Measurements from ENCODE around the gene AKNAD1.
"Not testable (repeated sequence)": the region's sequence is repeated elsewhere in the genome, so short reads cannot be mapped to it uniquely, and the experiment has no call there.

Gene AKNAD1

GRCh38 chr1:108856994-108857393, at the start of gene AKNAD1:
AKNAD1 (minus strand) TSS chr1:108857094; CDS start chr1:108852664, 4,430 bp downstream.
- H3K4me3 ChIP-seq (ENCODE audit: low read length) = no peak within 1 kb of the TSS
- H3K9me3 ChIP-seq (ENCODE audit: control insufficient read depth, low read length) = no peaks in the 10 kb centered on the region
- no peaks in the 10 kb centered on the region for H3K36me3 ChIP-seq (ENCODE audit: control insufficient read depth, insufficient read depth, low read length, severe bottlenecking)
- H3K27me3 ChIP-seq (replicated peaks; ENCODE audit: control insufficient read depth, insufficient read depth, low read length) = no peaks in the 10 kb centered on the region
- H3K9ac ChIP-seq (ENCODE audit: low read length) = no peak within 1 kb of the TSS
- H3K4me1 ChIP-seq (ENCODE audit: control insufficient read depth, insufficient read depth, low read length) = peaks cover 9% of the 10 kb centered on the region
- DNase-seq (ENCODE audit: low read depth) = no peak

GRCh38 chr1:108901106-108901505, 44.2 kb upstream of the AKNAD1 start:
- H3K4me3 ChIP-seq (ENCODE audit: low read length) = no peak overlapping the region
- DNase-seq (ENCODE audit: low read depth) = no peak
- no peaks in the 10 kb centered on the region for H3K27me3 ChIP-seq (replicated peaks; ENCODE audit: control insufficient read depth, insufficient read depth, low read length)
- no peaks in the 10 kb centered on the region for H3K36me3 ChIP-seq (ENCODE audit: control insufficient read depth, insufficient read depth, low read length, severe bottlenecking)
- H3K9ac ChIP-seq (ENCODE audit: low read length) = no peak overlapping the region
- no peaks in the 10 kb centered on the region for H3K9me3 ChIP-seq (ENCODE audit: control insufficient read depth, low read length)
- H3K4me1 ChIP-seq (ENCODE audit: control insufficient read depth, insufficient read depth, low read length) = no peaks in the 10 kb centered on the region

- Histone ChIP-seq H3K4me3 (ENCODE audit: low read length) (no peak overlapping the region), H3K4me1 (ENCODE audit: control insufficient read depth, insufficient read depth, low read length) (peaks cover 3% of the 10 kb centered on the region), H3K36me3 (ENCODE audit: control insufficient read depth, insufficient read depth, low read length, severe bottlenecking) (no peaks in the 10 kb centered on the region), H3K27me3 (replicated peaks; ENCODE audit: control insufficient read depth, insufficient read depth, low read length) (no peaks in the 10 kb centered on the region), H3K9ac (ENCODE audit: low read length) (peak overlapping the region; percentile 51), H3K9me3 (ENCODE audit: control insufficient read depth, low read length) (no peaks in the 10 kb centered on the region)
- peak; percentile 88 for DNase-seq (ENCODE audit: low read depth)
Observed at GRCh38 chr1:108897865-108898720, 41.2 kb upstream of the AKNAD1 start.

- Histone ChIP-seq H3K27me3 (replicated peaks; ENCODE audit: control insufficient read depth, insufficient read depth, low read length) (no peaks in the 10 kb centered on the region), H3K9ac (ENCODE audit: low read length) (no peak overlapping the region), H3K4me3 (ENCODE audit: low read length) (no peak overlapping the region), H3K9me3 (ENCODE audit: control insufficient read depth, low read length) (no peaks in the 10 kb centered on the region), H3K36me3 (ENCODE audit: control insufficient read depth, insufficient read depth, low read length, severe bottlenecking) (no peaks in the 10 kb centered on the region), H3K4me1 (ENCODE audit: control insufficient read depth, insufficient read depth, low read length) (peaks cover 8% of the 10 kb centered on the region)
- peak; percentile 66 for DNase-seq (ENCODE audit: low read depth)
Observed at GRCh38 chr1:108896146-108897145, 39.6 kb upstream of the AKNAD1 start.

GRCh38 chr1:108893141-108893530, 36.2 kb upstream of the AKNAD1 start:
- H3K9ac ChIP-seq (ENCODE audit: low read length) = no peak overlapping the region
- no peaks in the 10 kb centered on the region for H3K27me3 ChIP-seq (replicated peaks; ENCODE audit: control insufficient read depth, insufficient read depth, low read length)
- no peaks in the 10 kb centered on the region for H3K9me3 ChIP-seq (ENCODE audit: control insufficient read depth, low read length)
- H3K4me3 ChIP-seq (ENCODE audit: low read length) = no peak overlapping the region
- peaks cover 8% of the 10 kb centered on the region for H3K4me1 ChIP-seq (ENCODE audit: control insufficient read depth, insufficient read depth, low read length)
- no peaks in the 10 kb centered on the region for H3K36me3 ChIP-seq (ENCODE audit: control insufficient read depth, insufficient read depth, low read length, severe bottlenecking)
- DNase-seq (ENCODE audit: low read depth) = no peak

GRCh38 chr1:108892356-108893140, 35.7 kb upstream of the AKNAD1 start:
- H3K27me3 ChIP-seq (replicated peaks; ENCODE audit: control insufficient read depth, insufficient read depth, low read length) = no peaks in the 10 kb centered on the region
- H3K4me1 ChIP-seq (ENCODE audit: control insufficient read depth, insufficient read depth, low read length) = peaks cover 8% of the 10 kb centered on the region
- no peak overlapping the region for H3K9ac ChIP-seq (ENCODE audit: low read length)
- DNase-seq (ENCODE audit: low read depth) = peak; percentile 11
- no peak overlapping the region for H3K4me3 ChIP-seq (ENCODE audit: low read length)
- no peaks in the 10 kb centered on the region for H3K9me3 ChIP-seq (ENCODE audit: control insufficient read depth, low read length)
- no peaks in the 10 kb centered on the region for H3K36me3 ChIP-seq (ENCODE audit: control insufficient read depth, insufficient read depth, low read length, severe bottlenecking)

GRCh38 chr1:108889706-108890384, 33.0 kb upstream of the AKNAD1 start:
- H3K4me1 ChIP-seq (ENCODE audit: control insufficient read depth, insufficient read depth, low read length) = peaks cover 8% of the 10 kb centered on the region
- no peak for DNase-seq (ENCODE audit: low read depth)
- no peaks in the 10 kb centered on the region for H3K9me3 ChIP-seq (ENCODE audit: control insufficient read depth, low read length)
- H3K36me3 ChIP-seq (ENCODE audit: control insufficient read depth, insufficient read depth, low read length, severe bottlenecking) = no peaks in the 10 kb centered on the region
- H3K27me3 ChIP-seq (replicated peaks; ENCODE audit: control insufficient read depth, insufficient read depth, low read length) = no peaks in the 10 kb centered on the region
- H3K9ac ChIP-seq (ENCODE audit: low read length) = no peak overlapping the region
- no peak overlapping the region for H3K4me3 ChIP-seq (ENCODE audit: low read length)

GRCh38 chr1:108889006-108889645, 32.2 kb upstream of the AKNAD1 start:
- not testable (repeated sequence) for H3K9ac ChIP-seq (ENCODE audit: low read length)

GRCh38 chr1:108886292-108886691, 29.4 kb upstream of the AKNAD1 start:
- DNase-seq (ENCODE audit: low read depth) = no peak
- Histone ChIP-seq H3K9ac (ENCODE audit: low read length) (no peak overlapping the region), H3K4me3 (ENCODE audit: low read length) (no peak overlapping the region), H3K4me1 (ENCODE audit: control insufficient read depth, insufficient read depth, low read length) (peaks cover 6% of the 10 kb centered on the region), H3K27me3 (replicated peaks; ENCODE audit: control insufficient read depth, insufficient read depth, low read length) (no peaks in the 10 kb centered on the region), H3K36me3 (ENCODE audit: control insufficient read depth, insufficient read depth, low read length, severe bottlenecking) (no peaks in the 10 kb centered on the region), H3K9me3 (ENCODE audit: control insufficient read depth, low read length) (no peaks in the 10 kb centered on the region)

More at GRCh38 chr1:108889006-108889645, 32.2 kb upstream of the AKNAD1 start:
- not testable (repeated sequence) for H3K27me3 ChIP-seq (replicated peaks; ENCODE audit: control insufficient read depth, insufficient read depth, low read length); H3K36me3 ChIP-seq (ENCODE audit: control insufficient read depth, insufficient read depth, low read length, severe bottlenecking); DNase-seq (ENCODE audit: low read depth); H3K4me1 ChIP-seq (ENCODE audit: control insufficient read depth, insufficient read depth, low read length); H3K9me3 ChIP-seq (ENCODE audit: control insufficient read depth, low read length); H3K4me3 ChIP-seq (ENCODE audit: low read length)

GRCh38 chr1:108884968-108885367, 28.1 kb upstream of the AKNAD1 start:
- Histone ChIP-seq H3K9ac (ENCODE audit: low read length) (no peak overlapping the region), H3K27me3 (replicated peaks; ENCODE audit: control insufficient read depth, insufficient read depth, low read length) (no peaks in the 10 kb centered on the region), H3K36me3 (ENCODE audit: control insufficient read depth, insufficient read depth, low read length, severe bottlenecking) (no peaks in the 10 kb centered on the region), H3K9me3 (ENCODE audit: control insufficient read depth, low read length) (no peaks in the 10 kb centered on the region), H3K4me1 (ENCODE audit: control insufficient read depth, insufficient read depth, low read length) (peaks cover 11% of the 10 kb centered on the region), H3K4me3 (ENCODE audit: low read length) (no peak overlapping the region)
- DNase-seq (ENCODE audit: low read depth) = no peak

Data from adipocyte (in vitro differentiated cells).